OCI-LY7 (cell line): ENCODE measurements around the gene PIK3R6. TPM values are rescaled to one million over a fixed set of nuclear protein-coding genes. Genes with fewer than 3 reads are reported as not detected.

ENCODE experiments used
- BruUV-seq: library from RNA; stranded (reverse); fragments of 400-500 nt; replicated peaks from 2 replicates; lab custom pipeline; 2021; lab: Mats Ljungman, UMichigan
- CTCF ChIA-PET: fragments of 300-600 bp; sonication (Branson Sonifier 250); formaldehyde crosslinking; loops from one replicate; lab custom pipeline; 2022; ENCODE audit warnings: antibody characterized with exemption; ENCODE audit not compliant: unreplicated experiment; lab: Charles Lee
- POLR2A ChIA-PET: fragments of 300-600 bp; sonication (Branson Sonifier 250); formaldehyde crosslinking; loops from one replicate; lab custom pipeline; 2022; ENCODE audit warnings: antibody characterized with exemption; lab: Charles Lee
- DNase-seq: peaks from one replicate; pipeline ENCODE4 v3.0.0-alpha.2; 2015; ENCODE audit warnings: low spot score
- H2AFZ ChIP-seq: fragments of 200-600 bp; sonication (generic), shearing (Covaris generic); 2 replicates; pipeline ENCODE4 v1.6.1; 2014; ENCODE audit warnings: mild to moderate bottlenecking, antibody characterized with exemption, low read length, moderate library complexity
- H3K27ac ChIP-seq: fragments of 200-600 bp; sonication (generic); 2 replicates; pipeline ENCODE4 v1.5.1; 2014; ENCODE audit warnings: mixed run types, low read depth, mild to moderate bottlenecking, moderate library complexity, low read length, inconsistent platforms; ENCODE audit not compliant: poor library complexity, severe bottlenecking
- H3K36me3 ChIP-seq: fragments of 200-600 bp; sonication (generic); 2 replicates; pipeline ENCODE4 v1.6.1; 2014; ENCODE audit warnings: mild to moderate bottlenecking, antibody characterized with exemption, low read length, moderate library complexity, mixed read lengths; ENCODE audit not compliant: insufficient read depth
- H3K4me1 ChIP-seq: fragments of 200-600 bp; sonication (generic); 2 replicates; pipeline ENCODE4 v1.5.1; 2014; ENCODE audit warnings: mild to moderate bottlenecking, low read length; ENCODE audit not compliant: insufficient read depth, poor library complexity, severe bottlenecking
- H3K4me2 ChIP-seq: fragments of 200-600 bp; sonication (generic); 2 replicates; pipeline ENCODE4 v1.6.1; 2014; ENCODE audit warnings: mild to moderate bottlenecking, low read length
- H3K4me3 ChIP-seq: fragments of 200-600 bp; sonication (generic); 2 replicates; pipeline ENCODE4 v1.5.1; 2014; ENCODE audit warnings: mild to moderate bottlenecking, low read depth, low read length; ENCODE audit not compliant: poor library complexity, severe bottlenecking
- H3K79me2 ChIP-seq: fragments of 200-600 bp; sonication (generic); 2 replicates; pipeline ENCODE4 v1.6.1; 2016; ENCODE audit warnings: low read depth, mild to moderate bottlenecking, low read length, moderate library complexity, mixed read lengths; ENCODE audit not compliant: insufficient read depth
- H3K9me2 ChIP-seq: fragments of 200-600 bp; sonication (generic); 2 replicates; pipeline ENCODE4 v1.6.1; 2016; ENCODE audit warnings: mild to moderate bottlenecking, low read length, mixed read lengths; ENCODE audit not compliant: insufficient read depth
- H3K9me3 ChIP-seq: fragments of 200-600 bp; sonication (generic); 2 replicates; pipeline ENCODE4 v1.6.1; 2014; ENCODE audit warnings: mild to moderate bottlenecking, mixed run types, low read length, mixed read lengths
- H4K20me1 ChIP-seq: fragments of 200-600 bp; sonication (generic); 2 replicates; pipeline ENCODE4 v1.6.1; 2014; ENCODE audit warnings: mild to moderate bottlenecking, antibody characterized with exemption, low read length, moderate library complexity, mixed read lengths; ENCODE audit not compliant: insufficient read depth
- EZH2phosphoT487 ChIP-seq: fragments of 200-600 bp; sonication (generic); IDR thresholded peaks from 2 replicates; pipeline ENCODE4 v1.6.1; 2018; ENCODE audit warnings: low read depth, borderline replicate concordance, mild to moderate bottlenecking, mixed run types, antibody characterized with exemption, low read length, moderate library complexity, mixed read lengths
- intact Hi-C: fragments of 100-400 bp; cut with micrococcal nuclease; formaldehyde crosslinking; loops from one replicate; pipeline ENCODE4 v1.10.0; 2022; ENCODE audit not compliant: unreplicated experiment
- total RNA-seq, 2 experiments: library from RNA; depleted of rRNA in 1 of 2; stranded (reverse); fragments of >200 nt in 1 of 2; shearing (Covaris generic) in 1 of 2; gene quantifications; 2 replicates each; pipeline ENCODE4 v1.2.3, GENCODE V29; 2014 to 2022
- TF ChIP-seq, protein P1 (sequence below): fragments of 200-600 bp; sonication (generic); conservative IDR thresholded peaks from 2 replicates; pipeline ENCODE4 v1.5.1; 2014; ENCODE audit warnings: mild to moderate bottlenecking, antibody characterized with exemption, low read length, moderate library complexity, mixed read lengths

Gene PIK3R6
- total RNA-seq, 2 experiments from 2014 or later = not detected

DNA sequence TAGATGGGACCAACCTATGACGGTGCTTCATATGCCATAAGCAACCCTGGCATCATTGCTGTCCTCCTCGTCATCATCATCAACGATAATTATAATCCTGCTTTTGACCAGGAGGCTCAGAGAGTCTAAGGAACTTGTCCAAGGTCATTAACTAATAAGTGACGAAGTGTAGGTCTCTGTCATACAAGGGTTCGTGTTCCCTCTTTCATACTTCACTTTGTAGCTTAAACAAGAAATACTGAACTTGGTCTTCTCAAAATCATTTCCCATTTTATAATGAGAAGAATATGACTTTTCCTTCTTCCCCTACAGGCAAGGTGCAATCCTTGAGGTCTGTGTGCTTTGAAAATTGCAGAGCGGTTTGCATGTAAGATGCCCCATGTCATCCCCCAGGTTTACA, 31.2 kb upstream of the PIK3R6 start:
- Histone ChIP-seq H2AFZ (peak overlapping the region; percentile 65), H4K20me1 (no peaks in the 10 kb centered on the region), H3K27ac (peak overlapping the region; percentile 39), H3K9me3 (no peaks in the 10 kb centered on the region), H3K36me3 (no peaks in the 10 kb centered on the region), H3K4me2 (peak overlapping the region; percentile 64), H3K79me2 (no peaks in the 10 kb centered on the region), H3K4me3 (peak overlapping the region; percentile 28), H3K9me2 (no peaks in the 10 kb centered on the region), H3K4me1 (peaks cover 37% of the 10 kb centered on the region)
- POLR2A ChIA-PET = interaction anchor here (1.7 kb wide), 1 partner anchor 9 kb away, joined by 5 read pairs; no protein-coding TSS in a partner anchor
- BruUV-seq = no TSS peak
- DNase-seq = no peak
- TF ChIP-seq EZH2phosphoT487 = no peak
- TF ChIP-seq, protein P1, sequence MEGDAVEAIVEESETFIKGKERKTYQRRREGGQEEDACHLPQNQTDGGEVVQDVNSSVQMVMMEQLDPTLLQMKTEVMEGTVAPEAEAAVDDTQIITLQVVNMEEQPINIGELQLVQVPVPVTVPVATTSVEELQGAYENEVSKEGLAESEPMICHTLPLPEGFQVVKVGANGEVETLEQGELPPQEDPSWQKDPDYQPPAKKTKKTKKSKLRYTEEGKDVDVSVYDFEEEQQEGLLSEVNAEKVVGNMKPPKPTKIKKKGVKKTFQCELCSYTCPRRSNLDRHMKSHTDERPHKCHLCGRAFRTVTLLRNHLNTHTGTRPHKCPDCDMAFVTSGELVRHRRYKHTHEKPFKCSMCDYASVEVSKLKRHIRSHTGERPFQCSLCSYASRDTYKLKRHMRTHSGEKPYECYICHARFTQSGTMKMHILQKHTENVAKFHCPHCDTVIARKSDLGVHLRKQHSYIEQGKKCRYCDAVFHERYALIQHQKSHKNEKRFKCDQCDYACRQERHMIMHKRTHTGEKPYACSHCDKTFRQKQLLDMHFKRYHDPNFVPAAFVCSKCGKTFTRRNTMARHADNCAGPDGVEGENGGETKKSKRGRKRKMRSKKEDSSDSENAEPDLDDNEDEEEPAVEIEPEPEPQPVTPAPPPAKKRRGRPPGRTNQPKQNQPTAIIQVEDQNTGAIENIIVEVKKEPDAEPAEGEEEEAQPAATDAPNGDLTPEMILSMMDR = no peak
- intact Hi-C loops = loop anchor here (5.0 kb wide), 1 partner anchor 99 kb away; no protein-coding TSS in a partner anchor
- CTCF ChIA-PET = no interaction called here

DNA sequence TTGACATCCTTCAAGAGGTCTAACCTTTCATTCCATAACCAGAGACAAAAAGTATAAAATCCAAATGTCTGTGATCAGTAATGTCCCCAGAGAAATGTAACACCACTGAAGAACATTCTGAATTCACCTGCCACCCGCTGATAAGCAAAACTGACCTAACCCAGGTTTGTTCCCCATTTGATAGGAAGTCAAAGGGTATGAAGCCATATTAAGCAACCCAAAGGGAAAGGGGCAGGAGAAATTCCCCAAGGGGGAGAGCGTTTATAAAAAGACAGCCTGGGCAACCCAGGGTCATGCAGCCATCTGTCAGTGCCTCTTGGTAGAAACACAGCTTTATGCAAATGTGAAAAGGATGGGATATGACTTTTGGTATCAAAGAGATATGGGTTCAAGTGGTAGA, 30.7 kb upstream of the PIK3R6 start:
- H3K9me2 ChIP-seq = no peaks in the 10 kb centered on the region
- H3K36me3 ChIP-seq = no peaks in the 10 kb centered on the region
- peaks cover 37% of the 10 kb centered on the region for H3K4me1 ChIP-seq
- intact Hi-C loops = loop anchor here (5.0 kb wide), 1 partner anchor 99 kb away; no protein-coding TSS in a partner anchor
- no peak for TF ChIP-seq EZH2phosphoT487
- TF ChIP-seq, protein P1 = no peak
- no peak overlapping the region for H3K4me3 ChIP-seq
- H3K27ac ChIP-seq = no peak overlapping the region
- peak overlapping the region; percentile 64 for H3K4me2 ChIP-seq
- POLR2A ChIA-PET = no interaction called here
- CTCF ChIA-PET = no interaction called here
- H3K79me2 ChIP-seq = no peaks in the 10 kb centered on the region
- H2AFZ ChIP-seq = no peak overlapping the region
- no peaks in the 10 kb centered on the region for H4K20me1 ChIP-seq
- no peaks in the 10 kb centered on the region for H3K9me3 ChIP-seq
- DNase-seq = no peak
- BruUV-seq = no TSS peak

DNA sequence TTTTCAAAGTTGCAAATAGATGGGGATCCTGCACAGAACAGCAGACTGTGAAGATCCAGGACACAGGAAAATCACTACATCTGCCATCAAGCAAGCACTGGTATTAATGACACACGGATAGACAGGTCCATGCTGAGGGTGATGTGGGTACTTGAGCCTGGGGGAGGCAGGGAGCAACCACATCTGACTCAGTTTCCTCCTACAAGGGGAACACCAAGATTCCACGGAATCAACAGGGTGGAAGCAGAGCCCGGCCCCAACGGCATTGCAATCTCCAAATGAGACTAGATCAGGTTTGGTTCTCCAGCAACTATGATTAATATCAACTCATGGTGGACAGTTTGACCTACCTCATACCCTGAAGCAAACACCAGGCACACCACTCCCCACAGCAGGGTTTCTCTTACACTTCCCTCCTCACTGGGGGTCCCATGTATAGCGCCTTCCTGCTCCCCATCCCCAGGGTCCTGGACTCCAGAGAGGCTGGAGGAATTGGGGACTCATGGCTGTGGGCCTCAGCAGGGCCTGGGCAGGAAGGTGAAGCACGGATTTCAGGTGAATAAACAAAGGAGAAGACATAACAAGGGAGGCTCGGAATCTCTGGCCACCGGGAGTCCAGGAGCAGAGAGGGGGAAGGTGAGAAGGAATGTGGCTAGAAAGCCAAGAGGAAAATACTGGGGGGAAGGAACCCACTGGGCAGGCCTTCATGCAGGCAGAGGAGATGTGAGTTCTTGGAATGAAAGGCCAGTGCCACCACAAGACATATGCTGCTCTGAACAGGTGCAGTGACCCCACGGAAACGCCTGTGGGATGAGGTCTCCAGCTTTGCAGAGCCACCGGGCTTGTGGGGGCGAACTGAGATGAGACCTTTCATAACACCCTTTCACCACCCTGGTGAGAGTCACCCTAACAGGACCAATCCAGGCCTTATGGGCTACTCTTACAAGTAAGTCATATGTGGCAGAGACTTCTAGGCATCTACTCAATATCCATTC, 29.5 kb upstream of the PIK3R6 start:
- ChIA-PET CTCF (no interaction called here), POLR2A (no interaction called here)
- Histone ChIP-seq H3K4me3 (no peak overlapping the region), H3K9me2 (no peaks in the 10 kb centered on the region), H4K20me1 (no peaks in the 10 kb centered on the region), H3K79me2 (no peaks in the 10 kb centered on the region), H3K4me2 (no peak overlapping the region), H3K36me3 (no peaks in the 10 kb centered on the region), H2AFZ (no peak overlapping the region), H3K27ac (no peak overlapping the region), H3K4me1 (peaks cover 37% of the 10 kb centered on the region), H3K9me3 (no peaks in the 10 kb centered on the region)
- no TSS peak for BruUV-seq
- intact Hi-C loops = loop anchor here (5.0 kb wide), 1 partner anchor 100 kb away; no protein-coding TSS in a partner anchor
- no peak for DNase-seq
- TF ChIP-seq EZH2phosphoT487 = no peak
- TF ChIP-seq, protein P1 = no peak
